Superior temporal gyrus (tissue), 1 donor: ENCODE data around the gene SPSB1.

ENCODE experiments used
- DNase-seq: peaks from one replicate; pipeline ENCODE4 v3.0.0-alpha.2; 2016; ENCODE audit errors: extremely low spot score

Gene SPSB1

GRCh38 chr1:9388335-9389180 is 95.9 kb downstream of the SPSB1 start:
- peak; percentile 98 for DNase-seq

DNA sequence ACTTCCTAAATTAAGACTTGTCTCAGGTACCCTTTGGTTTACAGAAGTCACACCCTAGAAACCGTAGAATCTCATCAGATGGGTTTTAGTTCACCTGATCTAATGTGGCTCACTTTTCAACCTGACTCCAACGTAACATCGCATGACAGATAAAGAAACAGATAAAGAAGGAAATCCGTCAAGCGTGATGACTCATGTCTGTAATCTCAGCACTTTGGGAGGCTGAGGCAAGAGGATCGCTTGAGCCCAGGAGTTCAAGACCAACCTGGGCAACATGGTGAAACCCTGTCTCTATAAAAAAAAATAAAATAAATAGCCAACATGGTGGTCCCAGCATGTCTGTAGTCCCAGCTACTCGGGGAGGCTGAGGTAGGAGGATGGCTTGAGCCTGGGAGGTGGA is 97.3 kb downstream of the SPSB1 start:
- DNase-seq, result no peak

DNA sequence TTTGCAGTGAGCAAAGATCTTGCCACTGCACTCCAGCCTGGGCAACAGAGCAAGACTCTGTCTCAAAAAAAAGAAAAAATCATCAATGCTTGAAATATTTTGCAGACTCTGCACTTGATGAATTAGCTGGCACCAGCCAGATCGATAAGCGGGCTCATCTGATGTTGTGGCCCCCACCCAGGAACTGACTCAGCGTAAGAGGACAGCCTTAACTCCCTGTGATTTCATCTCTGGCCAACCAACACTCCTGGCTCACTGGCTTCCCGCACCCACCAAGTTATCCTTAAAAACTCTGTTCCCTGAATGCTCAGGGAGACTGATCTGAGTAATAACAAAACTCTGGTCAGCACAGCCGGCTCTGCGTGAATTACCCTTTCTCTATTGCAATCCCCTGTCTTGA is 98.9 kb downstream of the SPSB1 start:
- no peak for DNase-seq

- no peak for DNase-seq
Observed at GRCh38 chr1:9394010-9394409, 101.3 kb downstream of the SPSB1 start.

DNA sequence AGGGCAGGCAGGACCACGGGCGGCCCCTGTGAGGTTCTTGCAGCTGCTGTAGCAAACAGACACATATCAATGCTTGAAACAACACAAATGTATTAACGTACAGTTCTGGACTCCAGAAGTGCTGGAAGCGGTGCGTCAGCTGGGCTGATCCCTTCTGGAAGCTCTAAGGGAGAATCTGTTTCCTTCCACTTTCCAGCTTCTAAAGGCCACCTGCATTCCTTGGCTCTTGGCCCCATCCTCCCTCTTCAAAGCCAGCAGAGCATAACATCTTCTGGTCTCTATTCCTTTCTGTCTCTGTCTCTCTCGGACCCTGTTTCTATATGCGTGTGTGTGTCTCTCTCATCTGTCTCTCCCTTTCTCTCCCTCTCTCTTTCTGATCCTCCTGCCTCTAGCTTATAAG is 102.3 kb downstream of the SPSB1 start:
- no peak for DNase-seq

- DNase-seq, result no peak
Observed at GRCh38 chr1:9397047-9397446, 104.4 kb downstream of the SPSB1 start.

DNA sequence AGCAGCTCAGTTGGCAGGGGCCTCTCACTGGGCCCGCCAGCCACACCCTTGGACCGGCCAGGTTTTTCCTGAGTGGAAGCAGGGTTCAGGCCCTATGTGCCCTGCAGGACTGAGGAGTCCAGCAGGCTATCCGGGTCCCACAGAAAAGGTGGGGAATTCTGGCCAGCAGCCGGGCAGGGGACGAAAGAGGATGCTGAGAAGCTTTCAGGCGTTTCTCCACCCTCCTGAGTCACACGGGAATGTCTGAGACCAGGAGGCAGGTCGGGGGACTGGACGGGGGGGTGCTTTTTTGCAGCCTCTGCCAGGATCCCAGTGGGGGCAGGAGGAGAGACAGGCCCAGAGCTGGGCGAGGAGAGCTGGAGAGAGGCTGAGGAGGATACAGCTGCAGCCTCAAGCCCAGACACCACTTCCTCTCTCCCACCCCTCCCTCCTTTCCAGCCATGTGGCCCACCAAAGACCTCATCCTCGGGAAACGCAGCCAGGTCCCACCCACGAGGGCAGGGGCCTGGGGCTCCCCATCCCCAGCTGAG is 105.4 kb downstream of the SPSB1 start:
- no peak for DNase-seq

DNA sequence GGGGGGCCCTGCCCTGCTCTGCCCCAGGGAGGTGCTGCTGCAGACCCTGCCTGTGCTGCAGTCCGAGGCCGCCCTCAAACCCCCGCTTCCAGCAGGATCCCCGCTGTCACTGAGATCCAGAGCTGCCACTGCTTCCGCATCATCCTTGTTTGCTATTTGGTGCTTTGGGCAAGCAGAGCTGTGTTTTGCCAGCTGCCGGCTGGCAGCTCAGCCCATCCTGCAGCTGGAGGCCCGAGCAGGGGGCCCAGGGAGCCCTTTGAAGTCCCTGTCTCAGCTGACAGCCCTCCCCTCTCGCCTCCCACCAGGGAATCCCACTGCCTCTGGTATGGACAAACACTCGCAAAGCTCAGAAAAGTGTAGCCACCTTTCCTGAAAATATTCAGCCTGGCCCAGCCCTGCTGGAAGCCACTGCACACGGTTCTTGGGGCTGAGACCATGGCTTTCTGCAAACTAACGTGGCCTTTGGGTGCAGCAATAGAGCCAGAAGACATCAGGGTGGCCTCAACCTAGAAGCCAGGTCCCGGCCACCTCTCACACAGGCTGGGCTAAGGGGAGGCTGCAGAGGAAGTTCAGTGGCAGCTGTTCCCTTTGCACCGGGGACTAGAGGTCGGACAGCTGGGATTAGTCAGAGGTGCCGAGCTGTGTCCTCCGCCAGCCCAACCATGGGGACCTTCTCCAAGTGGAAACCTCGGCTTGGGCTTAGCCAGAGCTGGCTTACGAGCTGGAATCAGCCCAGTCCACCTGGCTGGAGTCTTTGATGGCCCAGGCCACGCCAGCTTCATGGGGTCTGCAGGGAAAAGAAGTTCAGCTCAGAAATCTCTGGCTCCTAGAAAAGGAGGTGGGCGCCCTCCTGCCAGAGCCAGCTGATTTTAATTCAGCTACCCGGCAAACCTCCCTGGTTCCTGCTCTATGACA is 107.1 kb downstream of the SPSB1 start:
- DNase-seq, result peak; percentile 35

- no peak for DNase-seq
Observed at GRCh38 chr1:9400425-9401079, 107.9 kb downstream of the SPSB1 start.

DNA sequence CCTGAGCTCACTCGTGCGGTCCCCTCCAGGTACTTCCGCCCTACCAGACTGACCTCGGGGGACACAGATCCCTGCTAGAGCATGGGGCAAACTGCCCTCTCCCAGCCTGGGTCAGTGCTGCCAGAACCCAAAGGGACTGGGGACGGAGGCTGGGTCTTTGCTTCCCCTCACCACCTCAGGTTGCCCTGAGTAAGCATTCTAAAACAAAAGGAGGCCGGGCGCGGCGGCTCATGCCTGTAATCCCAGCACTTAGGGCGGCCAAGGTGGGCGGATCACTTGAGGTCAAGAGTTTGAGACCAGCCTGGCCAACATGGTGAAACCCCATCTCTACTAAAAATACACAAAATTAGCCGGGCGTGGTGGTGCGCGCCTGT is 108.4 kb downstream of the SPSB1 start:
- DNase-seq, result no peak

DNA sequence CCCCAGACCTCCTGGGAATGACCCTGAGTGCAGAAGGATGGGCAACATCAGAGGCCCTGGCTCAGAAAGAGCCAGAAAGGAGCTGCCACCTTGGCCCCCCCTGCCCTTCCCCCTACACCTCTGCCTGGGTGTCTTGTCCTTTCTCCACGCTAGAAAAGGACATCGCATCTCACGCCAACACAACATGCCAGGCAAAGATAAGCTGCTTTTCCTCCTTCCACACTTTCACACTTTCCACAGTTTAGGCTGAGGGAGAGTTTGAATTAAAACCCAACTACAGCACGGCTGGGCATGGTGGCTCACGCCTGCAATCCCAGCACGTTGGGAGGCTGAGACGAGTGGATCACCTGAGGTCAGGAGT is 109.5 kb downstream of the SPSB1 start:
- DNase-seq, result no peak

DNA sequence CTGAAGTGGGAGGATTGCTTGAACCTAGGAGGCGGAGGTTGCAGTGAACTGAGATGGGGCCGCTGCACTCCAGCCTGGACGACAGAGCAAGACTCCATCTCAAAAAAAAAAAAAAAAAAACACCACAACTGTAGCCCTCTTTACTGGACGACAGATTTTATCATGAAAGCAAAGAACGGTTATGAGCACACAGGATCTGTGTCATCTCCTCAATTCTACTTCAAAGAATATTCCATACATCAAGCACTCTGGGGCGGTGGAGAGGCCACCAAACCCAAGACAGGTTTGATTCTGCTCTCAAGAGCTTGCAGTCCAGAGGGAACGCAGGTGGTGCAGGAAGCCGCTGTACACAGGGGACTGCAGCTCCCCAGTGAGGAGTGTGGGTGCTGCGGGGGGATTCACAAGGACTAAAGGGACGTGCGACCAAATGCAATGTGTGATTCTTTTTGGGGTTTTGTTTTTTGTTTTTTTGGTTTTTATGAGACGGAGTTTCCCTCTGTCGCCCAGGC is 110.1 kb downstream of the SPSB1 start:
- DNase-seq, result no peak

DNA sequence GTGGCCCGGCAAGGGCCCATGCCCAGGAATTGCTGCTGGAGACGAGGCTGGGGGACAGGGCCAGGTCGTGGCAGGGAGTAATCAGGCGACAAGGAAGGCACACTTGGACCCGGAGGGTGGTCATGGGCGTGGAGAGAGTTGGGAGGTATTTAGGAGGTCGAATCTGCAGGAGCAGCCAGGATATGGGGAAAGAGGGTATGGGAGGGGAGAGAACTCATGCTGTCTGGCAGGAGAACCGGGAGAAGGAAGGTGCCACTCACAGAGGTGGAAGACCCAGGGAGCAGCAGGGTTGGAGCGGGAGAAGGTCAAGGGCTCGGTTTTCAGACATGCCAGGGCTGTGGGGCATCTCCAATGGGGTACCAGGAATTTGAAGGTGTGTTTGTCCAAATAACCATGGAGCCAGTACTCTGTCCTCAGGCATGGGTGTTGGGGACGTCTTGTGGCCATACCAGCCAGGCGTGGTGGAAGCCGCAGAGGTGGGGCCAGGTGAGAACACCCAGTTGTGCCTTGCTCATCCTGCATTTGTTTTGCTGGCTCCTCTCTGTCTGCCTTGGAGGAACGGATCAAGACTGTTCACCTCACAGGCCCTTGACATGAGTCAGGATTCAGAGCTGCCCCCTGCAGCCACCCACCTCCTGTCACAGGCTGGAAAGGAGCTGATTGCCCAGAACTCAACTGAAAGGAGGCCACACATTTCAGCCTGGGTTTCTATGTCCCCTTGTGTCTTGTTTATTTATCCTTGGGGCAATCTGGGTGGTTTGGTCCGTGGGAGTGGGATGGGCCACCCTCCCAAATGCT is 111.6 kb downstream of the SPSB1 start:
- DNase-seq, result no peak

DNA sequence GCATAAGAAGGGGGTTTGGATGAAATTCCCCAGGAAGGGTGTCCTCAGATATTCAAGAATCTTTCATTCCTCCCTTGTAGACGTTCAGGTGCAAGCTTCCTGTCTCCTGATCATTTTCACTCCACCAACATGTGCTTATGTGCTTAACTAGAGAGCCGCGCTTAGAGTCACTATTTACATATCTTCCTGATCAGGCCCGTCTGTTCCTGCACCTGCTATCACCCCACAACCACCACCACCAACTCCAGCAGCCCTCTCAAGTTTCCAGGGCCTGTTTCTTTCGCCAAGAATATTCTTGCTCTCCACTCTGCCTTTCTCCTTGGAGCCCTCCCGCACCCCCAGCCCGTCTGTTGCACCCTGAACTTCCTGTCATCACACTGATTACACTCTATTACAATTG is 113.4 kb downstream of the SPSB1 start:
- DNase-seq, result no peak

DNA sequence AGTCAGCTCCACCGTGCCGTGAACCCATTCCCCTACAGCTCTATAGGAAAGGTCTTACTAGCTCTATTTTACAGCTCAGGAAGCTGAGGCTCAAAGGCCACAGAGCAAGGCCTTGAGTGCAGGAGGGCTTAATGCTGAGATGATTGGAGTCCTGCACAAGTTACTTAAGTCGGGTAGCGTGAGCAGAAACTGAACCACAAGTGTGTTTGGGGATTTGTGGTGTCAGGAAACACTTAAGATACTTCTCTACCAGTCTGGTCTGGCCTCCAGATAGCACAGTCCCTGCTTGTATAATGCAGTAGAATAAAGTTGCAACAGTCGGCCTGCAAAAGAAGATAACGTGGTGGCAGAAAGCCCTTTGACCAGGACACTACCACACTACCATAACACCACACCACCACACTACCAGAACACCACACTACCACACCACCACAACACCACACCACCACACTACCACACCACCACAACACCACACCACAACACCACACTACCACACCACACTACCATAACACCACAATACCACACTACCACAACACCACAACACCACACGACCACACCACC is 118.1 kb downstream of the SPSB1 start:
- no peak for DNase-seq

- DNase-seq, result no peak
Observed at GRCh38 chr1:9413071-9413876, 120.6 kb downstream of the SPSB1 start.

- DNase-seq, result no peak
Observed at GRCh38 chr1:9413877-9414213, 121.2 kb downstream of the SPSB1 start.

DNA sequence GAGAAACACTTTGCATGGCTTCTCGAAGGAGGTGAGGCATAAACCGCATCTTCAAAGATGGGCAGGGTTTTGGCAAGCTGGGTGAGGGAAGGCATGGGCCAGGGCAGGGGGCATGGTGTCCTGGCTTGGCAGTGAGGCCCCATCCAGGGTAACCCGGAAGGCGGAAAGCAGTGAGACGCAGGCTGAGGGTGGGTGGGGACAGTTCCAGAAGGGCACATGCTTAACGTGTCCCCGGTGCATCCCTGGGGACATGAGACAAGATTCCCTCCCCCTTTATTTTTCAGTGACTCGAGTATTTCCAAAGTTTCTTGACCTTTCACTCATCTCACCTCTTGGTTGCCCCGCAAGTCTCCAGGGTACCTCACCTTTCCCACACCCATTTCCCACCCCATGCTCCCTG is 123.8 kb downstream of the SPSB1 start:
- DNase-seq, result no peak

- no peak for DNase-seq
Observed at GRCh38 chr1:9416918-9417500, 124.3 kb downstream of the SPSB1 start.

DNA sequence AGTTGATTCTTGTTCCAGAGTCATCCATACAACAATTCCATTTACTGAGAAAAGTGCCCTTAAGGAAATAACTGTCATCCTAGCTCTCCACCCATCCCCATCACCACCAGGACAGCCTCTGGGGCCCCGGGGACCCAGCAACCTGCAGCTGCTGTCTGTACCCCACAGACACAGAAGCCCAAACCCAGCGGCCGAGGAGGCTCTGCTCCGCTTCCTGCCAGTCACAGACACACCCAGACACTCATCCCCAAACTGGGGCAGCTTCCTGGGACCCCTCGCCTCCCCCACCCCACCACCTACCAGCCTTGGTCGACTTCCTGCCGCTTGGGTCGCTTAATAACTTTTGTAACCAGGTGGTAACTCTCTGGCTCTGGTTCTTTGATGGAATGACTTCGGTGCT is 125.0 kb downstream of the SPSB1 start:
- no peak for DNase-seq
